HepG2 (cell line): Measurements from ENCODE around the gene BMP8A. TPM values are rescaled to one million over a fixed set of nuclear protein-coding genes. Genes with fewer than 3 reads are reported as not detected.

ENCODE experiments used
- ATAC-seq: fragments of 200-7000 bp; cut with Tn5 transposase; 3 replicates; pipeline ENCODE4 v1.9.1; 2020; ENCODE audit warnings: mild to moderate bottlenecking, moderate library complexity
- BruUV-seq: library from RNA; stranded (reverse); fragments of 400-500 nt; replicated peaks from 2 replicates; lab custom pipeline; 2021; lab: Mats Ljungman, UMichigan
- CTCF ChIA-PET: fragments of 300-600 bp; formaldehyde crosslinking; extraction: SDS; loops from one replicate; lab custom pipeline; 2021; ENCODE audit warnings: low total read pairs, inconsistent platforms, low intra/inter-chr PET ratio; lab: Yijun Ruan, JAX
- POLR2A ChIA-PET: fragments of 350-600 bp; sonication (Branson Sonifier 250); formaldehyde crosslinking; loops from one replicate; lab custom pipeline; 2020; ENCODE audit warnings: antibody characterized with exemption, inconsistent platforms; lab: Yijun Ruan, JAX
- DNase-seq: peaks from one replicate; pipeline ENCODE4 v3.0.0-alpha.2; 2015; ENCODE audit warnings: low spot score
- FAIRE-seq: peaks from 3 replicates; lab custom pipeline; 2011; peaks lifted over from hg19 to GRCh38; lab: Jason Lieb, UNC
- H2AFZ ChIP-seq: one replicate; pipeline ENCODE4 v1.6.1; 2011; ENCODE audit warnings: low read length, inconsistent platforms
- H3K27ac ChIP-seq: fragments of 300-600 bp; 3 replicates; pipeline ENCODE4 v1.8.0; 2011; ENCODE audit warnings: mixed run types, mild to moderate bottlenecking, mixed read lengths, low read length, inconsistent platforms; ENCODE audit not compliant: insufficient read depth; ENCODE audit errors: extremely low read length
- H3K27me3 ChIP-seq, 2 experiments: fragments of 200-600 bp in 1 of 2; 2 replicates in 1 of 2; 3 replicates in 1 of 2; pipeline versions ENCODE4 v1.6.0 to v1.8.0; 2011; ENCODE audit warnings: low read length in 2 of 2, mild to moderate bottlenecking in 2 of 2, moderate library complexity in 2 of 2, inconsistent platforms in 1 of 2; ENCODE audit not compliant: insufficient read depth in 2 of 2, control insufficient read depth in 1 of 2
- H3K36me3 ChIP-seq, 2 experiments: fragments of 200-600 bp in 1 of 2; replicated peaks in 1 of 2; 2 replicates in 1 of 2; 3 replicates in 1 of 2; pipeline versions ENCODE4 v1.5.1 to v1.8.0; 2011; ENCODE audit warnings: low read length in 2 of 2, inconsistent platforms in 1 of 2; ENCODE audit not compliant: insufficient read depth in 2 of 2, control insufficient read depth in 1 of 2
- H3K4me1 ChIP-seq: 2 replicates; pipeline ENCODE4 v1.5.1; 2012; ENCODE audit warnings: low read length, inconsistent platforms; ENCODE audit not compliant: insufficient read depth
- H3K4me2 ChIP-seq: 2 replicates; pipeline ENCODE4 v1.6.0; 2011; ENCODE audit warnings: low read depth, low read length, inconsistent platforms
- H3K4me3 ChIP-seq, 3 experiments: fragments of 200-600 bp in 1 of 3; sonication (generic), shearing (Covaris generic) in 1 of 3; replicated peaks in 1 of 3; 2 replicates each; pipeline ENCODE4 v1.5.1; 2011 to 2016; ENCODE audit warnings: low read length in 3 of 3, inconsistent platforms in 2 of 3, low read depth in 2 of 3, mild to moderate bottlenecking in 2 of 3, control low read depth in 1 of 3, mixed read lengths in 1 of 3; ENCODE audit not compliant: insufficient read depth in 1 of 3
- H3K79me2 ChIP-seq: one replicate; pipeline ENCODE4 v1.6.1; 2011; ENCODE audit warnings: low read length, inconsistent platforms; ENCODE audit not compliant: insufficient read depth
- H3K9ac ChIP-seq: 2 replicates; pipeline ENCODE4 v1.6.0; 2011; ENCODE audit warnings: mild to moderate bottlenecking, low read depth, low read length, inconsistent platforms; ENCODE audit not compliant: insufficient read depth
- H3K9me3 ChIP-seq: 2 replicates; pipeline ENCODE4 v1.5.1; 2012; ENCODE audit warnings: mild to moderate bottlenecking, low read length
- H4K20me1 ChIP-seq: 2 replicates; pipeline ENCODE4 v1.6.0; 2011; ENCODE audit warnings: inconsistent platforms, mild to moderate bottlenecking, low read length, moderate library complexity; ENCODE audit not compliant: insufficient read depth
- ARID3A ChIP-seq: IDR thresholded peaks from 2 replicates; pipeline ENCODE4 v1.6.1; 2012; ENCODE audit warnings: low read depth, low read length, improper control_type of control experiment
- BCLAF1 ChIP-seq: fragments of 450-650 bp; IDR thresholded peaks from 2 replicates; pipeline ENCODE4 v1.6.1; 2017; ENCODE audit warnings: mild to moderate bottlenecking
- CCAR2 ChIP-seq: fragments of 200-400 bp; formaldehyde crosslinking; optimal IDR thresholded peaks from 2 replicates; pipeline ENCODE3; 2018; ENCODE audit warnings: low read depth, mild to moderate bottlenecking, low read length, moderate library complexity
- CHD2 ChIP-seq: IDR thresholded peaks from 2 replicates; pipeline ENCODE4 v1.6.1; 2011; ENCODE audit warnings: low read depth, low read length, improper control_type of control experiment
- GTF3A ChIP-seq: sonication (generic); formaldehyde crosslinking; conservative IDR thresholded peaks from 2 replicates; pipeline ENCODE4 v1.4.0; 2020; ENCODE audit warnings: mild to moderate bottlenecking, missing genetic modification reagents
- PRMT3 ChIP-seq: sonication (generic); formaldehyde crosslinking; IDR thresholded peaks from 2 replicates; pipeline ENCODE4 v1.8.1; 2022; ENCODE audit warnings: low read depth, mild to moderate bottlenecking, moderate library complexity, missing genetic modification reagents, borderline replicate concordance
- SP140L ChIP-seq: sonication (generic); formaldehyde crosslinking; IDR thresholded peaks from 2 replicates; pipeline ENCODE4 v1.4.0; 2020; ENCODE audit warnings: missing genetic modification reagents, borderline replicate concordance
- SP5 ChIP-seq: IDR thresholded peaks from 2 replicates; pipeline ENCODE4 v1.6.1; 2016; ENCODE audit warnings: low read depth, borderline replicate concordance
- SRSF1 ChIP-seq: fragments of 200-400 bp; formaldehyde crosslinking; optimal IDR thresholded peaks from 2 replicates; pipeline ENCODE3; 2017; ENCODE audit warnings: mild to moderate bottlenecking, low read depth, low read length, moderate library complexity
- ZBTB7A ChIP-seq: sonication (generic); formaldehyde crosslinking; IDR thresholded peaks from 2 replicates; pipeline ENCODE4 v1.8.0; 2022; ENCODE audit warnings: mild to moderate bottlenecking, missing genetic modification reagents
- ZKSCAN8 ChIP-seq: IDR thresholded peaks from 2 replicates; pipeline ENCODE4 v1.6.1; 2016; ENCODE audit warnings: borderline replicate concordance, missing genetic modification reagents, missing compliant biosample characterization
- ZNF724P ChIP-seq: sonication (generic); formaldehyde crosslinking; IDR thresholded peaks from 2 replicates; pipeline ENCODE4 v1.8.0; 2022; ENCODE audit warnings: missing genetic modification reagents, borderline replicate concordance
- WGBS: methylation state at CpG from one replicate; pipeline ENCODE4 v1.1.6; 2017; ENCODE audit warnings: low lambda C conversion rate; 5-methylcytosine and 5-hydroxymethylcytosine counted together
- in situ Hi-C: cut with HindIII; loops from 2 replicates; pipeline ENCODE4 v1.10.0; 2017; ENCODE audit warnings: low pct_unique_long_range_greater_than_20kb; ENCODE audit not compliant: extremely low pct_ligation_motif_present
- intact Hi-C: fragments of 100-400 bp; cut with micrococcal nuclease; formaldehyde crosslinking; loops from one replicate; pipeline ENCODE4 v1.10.0; 2022; ENCODE audit not compliant: unreplicated experiment
- polyA plus RNA-seq, 8 experiments: library from polyadenylated mRNA; depleted of rRNA in 3 of 8; stranded (reverse) in 7 of 8; unstranded in 1 of 8; fragments of >200 nt; fragmentation: Illumina TruSeq in 4 of 8; extraction: Trizol in 4 of 8; gene quantifications; 2 replicates each; pipeline versions ENCODE4 v1.2.1 to v1.2.3, GENCODE V29; 2011 to 2016; ENCODE audit warnings: low read depth in 4 of 8, missing spikeins in 1 of 8, mixed read lengths in 1 of 8; ENCODE audit not compliant: insufficient read depth in 1 of 8
- total RNA-seq, 5 experiments: library from RNA; depleted of rRNA; stranded (reverse); fragments of >200 nt; fragmentation: Illumina TruSeq; extraction: Trizol; gene quantifications; 2 replicates each; pipeline ENCODE4 v1.2.3, GENCODE V29; 2016; ENCODE audit warnings: low read depth in 1 of 5
- TF ChIP-seq, protein P1 (sequence below): IDR thresholded peaks from 2 replicates; pipeline ENCODE4 v1.6.1; 2012; ENCODE audit warnings: inconsistent platforms

Gene BMP8A
- total and polyA plus RNA-seq, 2 of the 13 experiments (the other 11 are each of a cell fraction or from before 2014, with no cell fraction given): 0.05 TPM; not detected in 1

DNA sequence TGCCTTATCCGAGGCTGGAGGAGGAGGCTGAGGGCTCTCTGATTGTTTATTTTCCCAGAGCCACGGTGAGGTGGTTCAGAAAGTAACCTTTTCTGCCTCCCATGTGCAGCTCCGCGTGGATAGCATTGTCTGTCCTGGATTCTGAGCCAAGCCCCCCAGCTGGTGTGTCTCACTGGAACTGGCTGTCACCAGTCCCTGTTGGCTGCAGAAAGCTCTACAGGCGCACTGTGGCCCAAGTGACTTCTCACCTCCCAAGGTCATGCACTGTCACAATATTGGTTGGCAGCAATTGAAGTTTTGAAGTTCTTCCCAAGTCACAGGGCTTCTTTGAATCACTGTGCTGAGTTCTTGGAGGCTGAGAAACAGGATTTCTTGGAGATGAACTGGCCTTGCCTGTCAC is 8.2 kb downstream of the BMP8A start:
- no peaks in the 10 kb centered on the region for H3K79me2 ChIP-seq
- H3K9ac ChIP-seq: no peak overlapping the region
- FAIRE-seq (no peak), ATAC-seq (peak; percentile 64), DNase-seq (peak; percentile 24)
- ChIA-PET CTCF (no interaction called here), POLR2A (no interaction called here)
- H3K27ac ChIP-seq: no peak overlapping the region
- no peaks in the 10 kb centered on the region for H3K9me3 ChIP-seq
- 8% methylated on average over 2 of the region's 5 CpGs for WGBS
- H3K27me3 ChIP-seq: peaks cover 5 to 22% of the 10 kb centered on the region in 2 experiments; a peak in 4 of 5 replicates
- in situ Hi-C loops: no loop called here
- no peak overlapping the region for H3K4me2 ChIP-seq
- intact Hi-C loops: no loop called here
- no peak overlapping the region for H3K4me3 ChIP-seq
- no peaks in the 10 kb centered on the region for H3K36me3 ChIP-seq
- no peak overlapping the region for H2AFZ ChIP-seq
- BruUV-seq: no TSS peak
- H4K20me1 ChIP-seq: no peaks in the 10 kb centered on the region
- H3K4me1 ChIP-seq: peaks cover 26% of the 10 kb centered on the region
- TF ChIP-seq, protein P1, sequence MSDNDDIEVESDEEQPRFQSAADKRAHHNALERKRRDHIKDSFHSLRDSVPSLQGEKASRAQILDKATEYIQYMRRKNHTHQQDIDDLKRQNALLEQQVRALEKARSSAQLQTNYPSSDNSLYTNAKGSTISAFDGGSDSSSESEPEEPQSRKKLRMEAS: peak; percentile 46
- no peak for TF ChIP-seq ZKSCAN8 (CRISPR knock-in tag)

DNA sequence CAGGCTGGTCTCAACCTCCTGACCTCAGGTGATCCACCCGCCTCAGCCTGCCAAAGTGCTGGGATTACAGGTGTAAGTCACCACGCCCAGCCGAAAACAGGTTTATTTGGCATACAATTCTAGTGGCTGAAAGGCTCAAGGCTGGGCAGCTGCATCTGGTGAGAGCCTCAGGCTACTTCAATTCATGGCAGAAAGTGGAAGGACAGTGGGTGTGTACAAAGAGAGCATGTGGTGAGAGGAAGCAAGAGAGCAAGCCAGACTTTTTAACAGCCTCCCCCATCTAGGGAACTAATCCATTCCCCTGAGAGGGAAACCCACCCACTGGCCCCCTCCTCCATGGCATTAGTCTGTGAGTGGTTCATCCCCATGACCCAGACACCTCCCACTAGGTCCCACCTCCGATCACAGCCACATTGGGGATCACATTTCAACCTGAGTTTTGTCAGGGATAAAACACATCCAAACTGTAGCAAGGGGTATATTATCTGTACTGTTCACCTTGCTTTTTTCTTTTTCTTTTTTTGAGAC is 9.5 kb downstream of the BMP8A start:
- TF ChIP-seq PRMT3 (no peak), BCLAF1 (no peak), ZBTB7A (CRISPR knock-in tag) (no peak), ZNF724P (no peak), CCAR2 (no peak), SP5 (no peak), CHD2 (no peak), SRSF1 (no peak), ARID3A (no peak), GTF3A (no peak), SP140L (no peak)
- Histone ChIP-seq H3K9ac (no peak overlapping the region), H3K27me3 (peaks cover 5 to 22% of the 10 kb centered on the region in 2 experiments; a peak in 4 of 5 replicates), H3K79me2 (no peaks in the 10 kb centered on the region), H3K9me3 (no peaks in the 10 kb centered on the region), H3K36me3 (no peaks in the 10 kb centered on the region), H3K27ac (no peak overlapping the region), H2AFZ (no peak overlapping the region), H4K20me1 (no peaks in the 10 kb centered on the region), H3K4me3 (no peak overlapping the region), H3K4me1 (peaks cover 38% of the 10 kb centered on the region), H3K4me2 (no peak overlapping the region)
- WGBS: 33% methylated on average over 4 of the region's 4 CpGs
- BruUV-seq: no TSS peak
- no peak for DNase-seq
- POLR2A ChIA-PET: no interaction called here
- in situ Hi-C loops: no loop called here
- ATAC-seq: no peak
- FAIRE-seq: no peak
- CTCF ChIA-PET: no interaction called here
- intact Hi-C loops: no loop called here
